ENCODE results near the gene SLC38A3.

SLC38A3 gene

GRCh38 chr3:50182533-50183099, 22.5 kb upstream of the SLC38A3 start:
- Histone ChIP-seq H2AFZ (no peak overlapping the region), H3K4me2 (ENCODE audit: low read length) (no peak overlapping the region), H3K36me3 (ENCODE audit: control insufficient read depth, insufficient read depth, low read length) (no peaks in the 10 kb centered on the region), H3K9me3 (ENCODE audit: control insufficient read depth, low read length) (no peaks in the 10 kb centered on the region), H3K9ac (no peak overlapping the region), H3K4me1 (peaks cover 9% of the 10 kb centered on the region), H3K4me3 (ENCODE audit: low read depth, low read length) (no peak overlapping the region), H3K27me3 (ENCODE audit: control insufficient read depth, insufficient read depth, low read length) (no peaks in the 10 kb centered on the region), H3K27ac (no peak overlapping the region), H3K79me2 (no peaks in the 10 kb centered on the region)
- TF ChIP-seq CTCF (IDR thresholded peaks at IDR 0.05): no peak

GRCh38 chr3:50183755-50184154, 21.3 kb upstream of the SLC38A3 start:
- peaks cover 9% of the 10 kb centered on the region for H3K4me1 ChIP-seq
- no peak overlapping the region for H2AFZ ChIP-seq
- H3K9ac ChIP-seq: no peak overlapping the region
- H3K36me3 ChIP-seq (ENCODE audit: control insufficient read depth, insufficient read depth, low read length): no peaks in the 10 kb centered on the region
- no peak overlapping the region for H3K27ac ChIP-seq
- no peak overlapping the region for H3K4me3 ChIP-seq (ENCODE audit: low read depth, low read length)
- no peak overlapping the region for H3K4me2 ChIP-seq (ENCODE audit: low read length)
- no peaks in the 10 kb centered on the region for H3K27me3 ChIP-seq (ENCODE audit: control insufficient read depth, insufficient read depth, low read length)
- H3K79me2 ChIP-seq: no peaks in the 10 kb centered on the region
- no peaks in the 10 kb centered on the region for H3K9me3 ChIP-seq (ENCODE audit: control insufficient read depth, low read length)
- no peak for TF ChIP-seq CTCF (IDR thresholded peaks at IDR 0.05)

GRCh38 chr3:50184242-50184978, 20.7 kb upstream of the SLC38A3 start:
- H3K36me3 ChIP-seq (ENCODE audit: control insufficient read depth, insufficient read depth, low read length): no peaks in the 10 kb centered on the region
- H3K79me2 ChIP-seq: no peaks in the 10 kb centered on the region
- no peak overlapping the region for H3K4me2 ChIP-seq (ENCODE audit: low read length)
- H3K27ac ChIP-seq: no peak overlapping the region
- H3K4me1 ChIP-seq: peaks cover 7% of the 10 kb centered on the region
- H3K4me3 ChIP-seq (ENCODE audit: low read depth, low read length): no peak overlapping the region
- no peak overlapping the region for H3K9ac ChIP-seq
- no peak for TF ChIP-seq CTCF (IDR thresholded peaks at IDR 0.05)
- H2AFZ ChIP-seq: no peak overlapping the region
- no peaks in the 10 kb centered on the region for H3K27me3 ChIP-seq (ENCODE audit: control insufficient read depth, insufficient read depth, low read length)
- H3K9me3 ChIP-seq (ENCODE audit: control insufficient read depth, low read length): no peaks in the 10 kb centered on the region

GRCh38 chr3:50185230-50185629, 19.8 kb upstream of the SLC38A3 start:
- H3K27me3 ChIP-seq (ENCODE audit: control insufficient read depth, insufficient read depth, low read length): no peaks in the 10 kb centered on the region
- no peak overlapping the region for H2AFZ ChIP-seq
- H3K9me3 ChIP-seq (ENCODE audit: control insufficient read depth, low read length): no peaks in the 10 kb centered on the region
- no peak overlapping the region for H3K4me3 ChIP-seq (ENCODE audit: low read depth, low read length)
- H3K4me1 ChIP-seq: peaks cover 4% of the 10 kb centered on the region
- no peak overlapping the region for H3K27ac ChIP-seq
- H3K4me2 ChIP-seq (ENCODE audit: low read length): no peak overlapping the region
- H3K79me2 ChIP-seq: no peaks in the 10 kb centered on the region
- no peak for TF ChIP-seq CTCF (IDR thresholded peaks at IDR 0.05)
- no peak overlapping the region for H3K9ac ChIP-seq
- H3K36me3 ChIP-seq (ENCODE audit: control insufficient read depth, insufficient read depth, low read length): no peaks in the 10 kb centered on the region

DNA sequence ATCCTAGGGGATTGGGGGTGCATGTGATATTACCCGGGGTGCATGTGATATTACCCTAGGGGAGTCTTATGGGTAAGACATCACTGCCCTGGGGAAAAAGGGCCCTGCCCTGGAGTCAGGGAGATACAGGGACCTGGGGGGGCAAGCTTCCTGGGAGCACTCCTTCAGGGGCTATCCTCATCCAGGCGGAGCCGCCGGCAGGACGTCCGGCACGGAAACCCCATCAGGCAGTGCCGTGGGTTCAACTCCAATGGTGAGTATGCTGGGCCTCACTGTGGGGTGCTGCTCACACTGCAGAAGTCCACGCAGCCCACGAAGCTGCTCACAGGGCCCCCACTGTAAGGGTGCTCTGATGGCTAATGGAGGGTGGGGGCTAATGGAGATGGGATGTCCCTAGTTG, 19.0 kb upstream of the SLC38A3 start:
- Histone ChIP-seq H3K27ac (no peak overlapping the region), H3K36me3 (ENCODE audit: control insufficient read depth, insufficient read depth, low read length) (no peaks in the 10 kb centered on the region), H2AFZ (no peak overlapping the region), H3K4me2 (ENCODE audit: low read length) (no peak overlapping the region), H3K27me3 (ENCODE audit: control insufficient read depth, insufficient read depth, low read length) (no peaks in the 10 kb centered on the region), H3K79me2 (no peaks in the 10 kb centered on the region), H3K4me3 (ENCODE audit: low read depth, low read length) (no peak overlapping the region), H3K4me1 (peaks cover 4% of the 10 kb centered on the region), H3K9ac (no peak overlapping the region), H3K9me3 (ENCODE audit: control insufficient read depth, low read length) (no peaks in the 10 kb centered on the region)
- no peak for TF ChIP-seq CTCF (IDR thresholded peaks at IDR 0.05)
